HG03095 (cell line): ENCODE data around the gene INO80C.

Experiments used
- ATAC-seq: cut with Tn5 transposase; IDR thresholded peaks from one replicate; pipeline ENCODE4 v1.9.1; 2021; ENCODE audit warnings: moderate library complexity; ENCODE audit not compliant: unreplicated experiment

Gene INO80C

DNA sequence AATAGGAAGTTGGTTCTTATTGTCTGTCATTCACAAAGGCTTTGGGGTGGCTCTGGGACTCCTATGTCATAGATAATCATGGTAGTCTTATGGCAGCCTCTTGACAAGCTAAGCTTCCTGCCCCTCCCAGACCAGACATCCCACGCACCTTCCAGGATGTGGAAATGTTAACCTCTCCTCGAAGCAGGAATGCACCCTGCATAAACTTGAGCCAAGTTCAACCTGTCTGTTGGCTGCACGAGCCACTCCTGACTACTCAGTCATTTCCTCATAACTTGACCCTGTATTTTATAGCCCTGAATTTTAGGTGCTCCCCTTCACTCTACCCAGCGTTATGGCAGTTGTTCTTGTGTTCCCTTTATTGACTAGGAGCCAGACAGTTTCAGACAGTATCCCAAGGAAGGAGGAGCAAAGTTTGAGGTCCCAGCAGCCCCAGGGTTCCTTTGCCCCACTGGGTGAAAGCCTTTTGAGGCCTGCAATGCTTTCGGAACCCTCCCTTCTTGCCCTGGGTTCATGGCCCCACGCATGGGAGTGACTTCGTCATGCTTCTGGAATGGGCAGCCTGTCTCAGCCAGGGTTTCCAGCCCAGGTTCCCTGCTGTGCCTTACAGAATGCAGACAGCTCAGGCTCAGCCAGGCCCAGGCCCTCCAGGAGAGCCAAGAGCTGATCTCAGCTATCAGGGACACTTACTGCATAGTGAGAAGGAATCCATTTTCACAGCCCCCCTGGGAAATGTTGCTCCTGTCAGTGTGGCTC, 15.6 kb upstream of the INO80C start:
- no peak for ATAC-seq

DNA sequence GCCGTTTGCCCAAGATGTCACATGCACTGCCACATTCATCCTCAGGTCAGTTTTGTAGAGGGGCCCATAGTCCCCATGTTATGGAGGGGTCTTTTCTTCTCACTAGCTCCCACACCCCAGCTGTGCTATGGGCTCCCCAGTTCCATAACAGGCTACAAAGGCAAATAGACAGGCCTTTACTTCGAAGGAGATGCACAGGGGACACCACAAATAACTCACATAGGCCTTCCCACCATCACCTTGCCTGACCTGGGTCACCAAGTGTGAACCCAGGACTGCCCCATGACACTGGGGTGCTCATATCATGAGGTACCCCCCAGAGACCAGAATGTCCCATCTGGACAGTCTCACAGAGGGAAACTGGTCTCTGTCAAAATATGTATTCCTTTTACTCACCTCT, 15.0 kb upstream of the INO80C start:
- no peak for ATAC-seq

DNA sequence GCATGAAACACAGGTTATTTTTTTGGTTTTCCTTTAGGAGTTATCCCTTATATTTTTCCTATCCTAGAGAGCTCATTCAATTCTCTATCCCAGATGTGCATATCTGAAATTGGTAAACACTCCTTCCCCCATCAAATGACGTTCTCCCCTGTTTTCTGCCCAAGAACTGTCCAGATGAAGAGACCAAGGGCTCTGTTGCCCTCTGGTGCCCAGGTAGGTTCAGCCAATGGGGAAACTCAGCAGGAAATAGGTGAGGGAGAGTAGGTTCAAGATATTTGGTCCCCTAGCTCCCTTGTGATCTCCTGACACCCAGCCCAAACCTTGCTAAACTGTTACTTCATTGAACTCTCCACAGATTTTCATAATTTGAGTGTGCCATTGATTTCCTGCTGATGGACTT, 14.1 kb upstream of the INO80C start:
- peak; percentile 21 for ATAC-seq

DNA sequence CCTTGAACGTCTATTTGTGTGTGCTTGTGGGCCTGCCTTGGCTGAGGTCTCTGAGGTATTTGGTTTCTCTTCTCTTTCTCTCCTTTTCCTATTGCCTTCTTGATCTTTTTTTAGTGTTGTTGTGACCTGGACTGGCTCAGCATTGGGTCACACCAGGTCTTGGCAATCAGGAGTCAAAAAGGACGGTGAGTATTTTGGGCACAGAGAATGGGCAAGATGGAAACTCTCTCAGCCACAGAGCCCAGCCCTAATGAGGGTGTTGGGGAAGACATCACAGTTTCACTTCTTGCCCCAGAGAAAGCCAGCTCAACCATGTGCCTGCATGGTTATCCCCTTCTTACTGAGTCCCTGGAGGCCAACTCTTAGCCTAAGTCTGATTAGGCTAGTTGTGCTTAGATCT, 13.7 kb upstream of the INO80C start:
- ATAC-seq: peak; percentile 77

DNA sequence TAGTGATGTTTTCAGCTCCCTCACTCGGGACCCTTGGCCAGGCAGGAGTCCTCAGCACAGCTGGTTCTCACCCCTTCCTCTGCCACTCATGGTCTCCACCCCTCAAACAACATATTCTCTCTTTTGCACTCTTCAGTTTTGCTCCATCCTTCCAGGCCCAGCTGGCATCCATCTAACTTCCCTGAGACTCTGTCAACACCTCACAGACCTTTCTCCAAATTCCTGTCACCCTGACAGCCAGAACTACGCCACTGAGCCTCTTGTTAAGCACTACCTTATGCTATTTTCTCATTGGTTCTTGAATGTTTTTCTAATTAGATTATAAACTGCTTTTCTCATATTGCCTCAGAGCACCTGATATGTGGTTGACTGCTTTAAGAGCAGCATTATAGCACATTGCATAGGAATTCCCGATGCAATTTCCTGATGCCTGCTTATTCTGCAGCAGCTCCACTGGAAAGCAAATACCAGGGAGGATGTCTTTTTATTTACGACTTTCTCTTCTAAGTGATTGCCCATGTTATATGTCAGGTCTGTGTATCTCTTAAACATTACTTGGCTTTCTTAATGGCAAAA, 12.4 kb upstream of the INO80C start:
- ATAC-seq: no peak

DNA sequence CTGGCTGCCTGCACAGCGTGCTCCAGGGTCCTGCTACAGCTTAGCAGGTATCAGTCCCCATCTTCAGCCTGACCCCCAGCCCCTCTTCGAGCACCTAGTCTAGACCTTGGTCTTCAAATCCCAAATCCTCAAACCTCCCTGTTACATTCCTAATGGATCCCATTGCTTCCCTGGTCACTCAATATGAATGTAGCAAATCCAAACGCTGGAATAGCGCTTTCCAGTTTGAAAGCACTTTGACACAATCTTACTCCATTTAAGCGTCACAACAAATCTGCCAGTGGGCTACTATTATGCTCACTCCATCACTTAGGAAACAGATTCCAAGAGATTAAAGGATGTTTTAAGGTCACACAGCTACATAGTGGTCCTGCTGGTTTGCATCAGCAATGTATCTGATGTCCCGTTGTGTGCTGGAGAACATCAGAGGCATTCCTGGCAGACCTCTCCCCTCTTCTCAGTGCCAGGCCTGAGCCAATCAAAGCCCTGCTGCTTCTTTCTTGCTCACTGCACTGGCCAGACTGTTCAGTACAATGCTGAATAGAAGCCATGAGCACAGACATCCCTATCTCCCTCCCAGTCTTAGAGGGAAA, 11.1 kb upstream of the INO80C start:
- no peak for ATAC-seq

DNA sequence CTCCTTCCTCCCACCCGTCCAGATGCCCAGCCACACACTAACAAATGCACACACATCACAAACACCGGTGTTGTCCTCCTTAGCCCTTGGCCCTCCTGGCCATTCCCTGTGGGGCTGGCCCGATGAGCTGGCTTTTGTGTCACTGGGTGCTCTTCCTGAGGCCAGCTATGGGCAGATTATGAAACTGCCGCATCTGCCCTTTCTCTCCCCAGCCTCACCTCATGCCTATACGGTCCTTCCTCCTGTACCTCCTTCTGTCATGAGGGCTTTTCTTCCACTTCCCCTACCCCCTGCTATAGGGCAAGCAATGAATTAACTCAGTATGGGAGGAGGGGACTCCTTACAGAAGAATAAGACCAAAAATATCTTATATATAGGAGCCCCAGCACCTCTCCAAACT, 10.3 kb upstream of the INO80C start:
- no peak for ATAC-seq

DNA sequence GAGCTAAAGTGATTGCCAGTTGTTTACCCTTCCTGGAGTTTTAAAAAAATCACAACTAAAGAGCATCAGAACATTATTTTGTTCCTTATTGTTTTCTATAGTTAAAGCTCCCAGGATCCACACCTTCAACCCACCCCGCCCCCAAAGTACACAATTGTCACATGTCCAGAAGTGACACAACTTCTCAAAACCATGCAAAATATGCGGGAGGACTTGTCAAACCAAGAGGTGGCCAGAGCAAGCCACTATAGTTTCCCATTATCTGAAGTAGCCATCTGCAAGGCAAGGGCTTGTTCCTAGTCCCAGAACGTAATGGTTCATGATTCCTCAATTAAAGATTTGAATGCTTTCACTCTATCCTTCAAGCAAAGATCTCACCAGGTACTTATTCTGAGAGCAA, 9.9 kb upstream of the INO80C start:
- ATAC-seq: no peak

DNA sequence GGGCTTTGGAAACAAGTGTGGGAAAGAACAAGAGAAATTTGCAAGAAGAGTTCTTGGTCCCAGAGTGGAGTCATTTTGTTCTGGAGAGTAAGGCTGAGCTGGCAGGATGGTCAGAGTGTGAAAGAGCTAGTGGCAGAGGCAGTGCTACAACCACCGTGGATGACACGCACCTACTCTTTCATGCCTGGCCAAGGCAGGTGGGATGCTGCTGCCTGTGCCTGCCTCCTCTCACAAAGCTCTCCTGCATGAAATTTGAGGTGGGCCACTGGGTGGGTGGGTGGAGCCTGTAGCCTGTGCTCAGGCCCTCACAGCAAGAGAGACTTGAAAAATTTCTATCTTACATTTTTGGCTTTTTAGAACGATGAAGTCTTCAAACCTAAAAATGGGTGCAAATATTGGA, 9.4 kb upstream of the INO80C start:
- no peak for ATAC-seq

DNA sequence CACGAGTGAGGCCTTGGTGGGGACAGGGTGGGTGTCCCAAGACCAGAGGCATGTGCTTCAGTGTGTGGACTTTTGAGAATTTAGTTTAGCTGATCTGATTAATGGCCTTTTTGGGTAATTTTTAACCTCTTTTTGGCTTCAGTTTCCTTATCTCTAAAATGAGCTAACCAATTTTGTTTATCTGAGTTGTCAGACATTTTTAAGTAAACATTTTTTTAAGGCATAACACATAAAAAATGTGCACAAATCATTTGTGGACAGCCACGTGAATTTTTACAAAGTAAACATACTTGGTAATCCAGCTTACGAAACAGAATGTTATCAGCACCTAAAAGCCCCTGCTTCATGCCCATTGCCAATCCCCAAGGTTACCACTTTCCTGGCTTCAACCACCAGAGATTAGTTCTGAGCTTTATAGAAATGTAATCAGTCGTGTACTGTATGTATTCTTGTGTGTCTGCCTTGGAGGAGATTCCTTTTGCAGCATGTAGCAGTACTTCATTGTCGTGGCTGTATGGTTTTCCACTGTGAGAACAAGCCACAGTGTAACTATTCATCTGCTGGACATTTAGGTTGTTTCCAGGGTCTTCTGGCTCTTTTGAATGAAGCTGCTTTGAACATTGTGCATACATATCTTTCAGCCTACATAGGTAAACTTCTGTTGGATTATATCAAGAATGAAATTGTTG, 8.4 kb upstream of the INO80C start:
- no peak for ATAC-seq

DNA sequence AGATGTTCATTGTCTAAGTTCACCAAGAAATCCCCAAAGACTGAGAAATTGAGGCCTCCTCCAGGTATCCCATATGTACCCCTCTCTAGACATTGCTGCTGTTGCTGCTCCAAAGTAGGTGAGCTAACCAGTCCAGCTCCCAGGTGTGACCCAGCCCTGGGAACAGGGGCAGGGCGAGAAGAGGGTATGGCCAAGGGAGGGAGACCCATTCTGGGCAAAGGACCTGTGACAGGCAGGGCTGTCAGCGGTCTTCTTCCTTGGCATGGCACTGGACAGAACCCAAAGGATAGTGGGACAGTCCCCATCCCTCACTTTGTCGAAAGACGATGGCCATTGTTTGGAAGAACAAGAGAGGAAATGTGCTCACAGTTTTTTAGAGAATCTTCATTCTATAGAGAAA, 7.2 kb upstream of the INO80C start:
- ATAC-seq: no peak

DNA sequence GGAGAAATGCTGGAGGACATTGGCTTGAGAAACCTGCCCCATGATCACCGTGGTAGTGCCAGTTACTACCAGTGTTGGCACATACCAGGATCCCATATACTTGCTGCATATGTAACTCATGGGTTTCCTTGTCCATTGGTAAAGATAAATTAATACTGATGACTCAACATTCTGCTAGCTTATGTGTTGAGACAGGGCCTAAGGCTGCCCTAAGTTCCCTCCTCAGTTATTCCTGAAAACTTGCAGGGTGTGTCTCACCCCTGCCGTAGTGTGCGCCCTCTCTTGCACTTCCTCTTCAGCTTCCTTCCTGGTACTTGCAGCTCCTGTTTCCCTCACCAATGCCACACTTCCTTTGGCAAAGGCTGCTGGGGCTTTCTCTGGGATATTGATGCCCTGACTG, 4.3 kb upstream of the INO80C start:
- ATAC-seq: no peak

DNA sequence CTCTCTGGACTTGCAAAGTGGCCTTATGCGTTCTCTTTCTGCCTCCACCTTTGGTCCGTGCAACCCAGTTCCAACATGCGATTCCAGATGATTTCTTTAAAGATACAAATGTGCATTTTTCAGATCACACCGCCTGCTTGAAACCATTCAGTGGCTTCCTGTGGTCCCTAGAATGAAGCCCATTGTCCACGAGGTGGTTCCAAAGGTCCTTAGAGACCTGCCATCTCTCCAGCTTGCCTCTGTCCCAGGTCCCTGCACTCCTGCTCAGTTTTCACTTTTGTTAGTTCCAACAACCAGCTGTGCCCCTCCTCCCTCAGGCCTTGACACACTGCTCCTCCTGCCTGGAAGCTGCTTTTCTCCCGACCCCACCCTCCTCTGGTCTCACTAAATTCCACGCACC, 3.6 kb upstream of the INO80C start:
- ATAC-seq: no peak

DNA sequence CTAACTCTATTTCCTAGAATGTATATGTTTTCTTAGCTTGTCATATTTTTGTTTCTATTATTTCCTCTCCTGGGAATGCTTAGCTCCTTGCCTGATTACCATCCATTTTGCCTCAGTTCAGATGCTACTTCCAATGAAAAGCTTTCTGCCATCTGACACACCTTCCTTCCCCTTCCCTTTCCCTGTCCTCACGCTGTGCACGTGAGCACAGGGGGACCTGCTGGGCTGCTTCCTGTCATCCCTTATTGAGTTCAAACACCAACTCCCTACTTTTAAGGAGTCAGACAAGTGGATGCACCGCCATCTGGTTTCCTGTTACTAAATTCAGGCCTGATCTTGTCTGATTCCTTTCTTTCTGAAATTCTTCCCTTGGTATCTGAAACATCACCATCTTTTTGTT, 2.4 kb upstream of the INO80C start:
- no peak for ATAC-seq

DNA sequence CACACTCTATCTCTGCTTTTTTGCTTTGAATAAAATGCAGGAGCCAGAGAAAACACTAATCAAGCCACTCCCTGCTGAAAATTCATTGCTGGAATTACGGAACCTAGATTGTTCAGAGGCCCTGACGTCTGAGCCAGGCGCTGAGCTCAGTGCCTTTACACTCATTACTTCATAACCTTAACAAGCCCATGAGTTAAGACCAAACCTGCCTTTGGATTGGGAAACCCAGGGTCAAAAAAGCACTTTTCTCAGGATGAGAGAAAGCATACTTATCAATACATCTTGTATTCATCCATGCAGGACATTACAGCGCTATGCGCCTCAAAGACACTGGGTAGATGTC, 762 bp downstream of the INO80C start:
- peak; percentile 20 for ATAC-seq

DNA sequence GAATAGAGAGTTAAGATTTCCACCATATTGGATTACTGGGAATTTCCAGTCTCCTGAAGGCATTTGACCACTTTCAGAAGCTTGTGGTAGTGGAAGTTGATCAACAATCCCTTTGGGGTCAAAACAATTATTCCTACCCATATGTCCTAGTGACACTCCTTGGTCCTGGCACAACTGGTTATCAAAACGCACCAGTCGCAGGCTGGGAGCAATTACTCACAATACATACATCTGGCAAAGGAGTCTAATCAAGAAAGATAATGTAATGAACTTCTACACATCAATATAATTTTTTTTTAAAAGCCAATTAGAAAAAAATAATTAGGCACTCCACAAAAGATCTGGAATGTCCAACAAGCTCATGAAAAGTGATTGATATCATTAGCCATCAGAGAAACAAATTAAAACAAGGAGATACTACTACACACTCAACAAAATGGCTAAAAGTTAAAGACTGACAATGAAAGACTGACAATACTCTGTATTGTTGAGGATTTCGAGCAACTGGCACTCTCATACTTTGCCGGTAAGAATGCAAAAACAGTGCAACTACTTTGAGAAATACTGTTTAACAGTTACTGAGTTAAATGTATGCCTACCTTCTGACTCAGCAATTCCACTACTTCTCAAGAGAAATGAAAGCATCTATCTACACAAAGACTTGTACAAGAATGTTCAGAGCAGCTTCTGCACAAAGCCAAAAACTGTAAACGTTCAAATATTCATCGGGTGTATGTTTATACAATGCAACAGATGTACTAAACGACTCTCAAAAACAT, 2.0 kb downstream of the INO80C start:
- ATAC-seq: no peak

DNA sequence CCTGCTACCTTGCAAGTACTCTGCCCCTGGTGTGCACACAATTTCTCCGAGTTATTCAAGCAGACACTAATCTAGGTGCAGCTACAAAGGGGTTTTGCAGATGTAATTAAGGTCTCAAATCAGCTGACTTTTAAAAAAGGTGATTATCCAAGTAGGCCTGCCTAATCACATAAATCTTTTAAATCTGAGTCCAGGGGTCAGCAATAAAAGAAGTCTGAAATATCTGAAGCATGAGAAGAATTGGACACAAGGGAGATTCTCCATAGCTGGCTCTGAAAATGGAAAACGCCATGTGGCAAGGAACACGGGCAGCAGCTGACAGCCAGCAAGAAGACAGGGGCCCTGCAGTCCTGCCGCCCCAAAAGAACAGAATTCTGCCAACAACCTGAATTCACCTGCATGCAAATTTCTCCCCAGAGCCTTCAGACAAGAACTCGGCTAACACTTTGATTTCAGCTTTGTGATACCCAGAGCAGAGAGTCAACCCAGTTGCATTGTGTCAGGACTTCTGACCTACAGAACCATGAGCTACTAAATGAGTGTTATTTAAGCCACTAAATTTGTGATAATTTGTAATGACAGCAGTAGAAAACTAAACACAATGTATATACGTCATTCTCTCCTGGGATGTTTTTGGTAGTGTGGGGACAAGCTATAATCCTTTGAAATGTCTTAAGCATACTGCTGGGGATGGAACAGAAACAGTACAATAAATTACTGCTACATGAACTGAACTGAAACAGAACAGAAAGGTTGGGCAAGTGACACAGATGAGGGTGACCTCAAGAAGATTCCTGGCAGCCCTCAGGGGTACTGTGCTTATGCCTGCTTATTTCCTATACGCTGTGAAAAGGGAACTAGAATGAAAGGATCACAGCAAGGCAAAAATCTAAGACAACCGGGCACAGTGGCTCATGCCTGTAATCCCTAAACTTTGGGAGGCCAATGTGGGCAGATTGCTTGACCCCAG, 3.2 kb downstream of the INO80C start:
- ATAC-seq: no peak

DNA sequence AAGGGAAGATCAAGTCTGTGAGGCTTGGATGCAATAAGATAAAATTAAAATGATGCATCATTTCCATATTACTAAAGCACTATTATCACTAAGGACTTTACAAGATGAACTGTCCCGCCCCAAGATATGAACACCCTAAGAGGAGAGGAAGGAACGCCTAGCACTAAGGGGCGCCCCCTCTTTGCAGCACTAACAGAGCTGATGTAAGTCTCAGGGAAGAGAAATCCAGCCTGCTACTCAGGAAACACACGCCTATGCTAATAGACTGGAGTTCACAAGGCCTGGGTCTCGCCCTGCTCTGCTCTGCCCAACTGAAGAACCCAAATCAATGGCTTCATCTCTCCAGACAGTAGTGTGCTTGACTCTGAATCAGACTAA, 6.1 kb downstream of the INO80C start:
- no peak for ATAC-seq

DNA sequence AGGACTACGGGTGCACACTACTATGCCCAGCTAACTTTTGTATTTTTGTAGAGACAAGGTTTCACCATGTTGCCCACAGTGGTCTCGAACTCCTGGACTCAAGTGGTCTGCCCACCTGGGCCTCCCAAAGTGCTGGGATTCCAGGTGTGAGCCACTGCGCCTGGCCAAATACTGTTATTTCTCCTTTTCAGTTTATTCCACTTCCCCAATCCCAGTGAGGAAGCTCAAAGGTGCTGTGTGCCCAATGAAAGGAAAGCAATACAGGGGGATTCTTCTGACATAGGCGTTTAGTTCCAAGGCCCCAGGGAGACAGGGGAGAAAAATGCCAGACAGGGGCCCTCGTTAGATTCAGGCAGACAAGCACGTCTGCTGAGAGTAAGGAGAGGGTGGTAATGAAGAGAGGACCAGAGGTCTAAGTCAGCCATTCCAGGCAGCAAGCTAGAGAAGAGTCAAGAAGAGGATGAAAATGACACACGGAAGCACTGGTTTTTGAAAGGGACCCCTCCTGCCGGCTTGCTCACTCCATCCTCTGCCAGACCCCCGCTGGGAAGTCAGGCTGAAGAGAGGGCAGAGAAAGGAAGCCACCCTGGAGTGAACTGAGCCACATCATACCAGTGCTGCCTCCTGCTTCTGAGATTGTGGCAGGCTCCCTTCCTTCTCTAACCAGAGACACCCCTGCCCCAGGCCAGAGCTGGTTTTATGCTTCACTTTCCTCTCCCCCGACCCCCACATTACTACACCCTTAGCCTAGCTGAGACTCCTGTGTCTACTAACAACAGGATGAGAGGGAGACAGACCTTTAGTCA, 6.7 kb downstream of the INO80C start:
- ATAC-seq: no peak
